Keratinocyte (primary cell): ENCODE data around the gene CDK14. TPM values are rescaled to one million over a fixed set of nuclear protein-coding genes. Genes with fewer than 3 reads are reported as not detected.

ENCODE experiments used
- DNase-seq: peaks from one replicate; pipeline ENCODE4 v3.0.0-alpha.2; 2011; ENCODE audit warnings: low read depth, missing footprints, low spot score
- FAIRE-seq: peaks from 2 replicates; lab custom pipeline; 2011; peaks lifted over from hg19 to GRCh38; lab: Jason Lieb, UNC
- H2AFZ ChIP-seq: 2 replicates; pipeline ENCODE4 v1.6.0; 2012; ENCODE audit warnings: low read length, control low read depth, inconsistent platforms; ENCODE audit not compliant: control insufficient read depth
- H3K27ac ChIP-seq: 2 replicates; pipeline ENCODE4 v1.5.1; 2011; ENCODE audit warnings: low read length; ENCODE audit not compliant: control insufficient read depth, insufficient read depth
- H3K27me3 ChIP-seq: 3 replicates; pipeline ENCODE4 v1.6.0; 2011; ENCODE audit warnings: low read length; ENCODE audit not compliant: control insufficient read depth, insufficient read depth; ENCODE audit errors: extremely low read depth
- H3K36me3 ChIP-seq, 2 experiments: 2 replicates in 1 of 2; 3 replicates in 1 of 2; pipeline ENCODE4 v1.5.1; 2011; ENCODE audit warnings: low read length in 2 of 2, mild to moderate bottlenecking in 1 of 2; ENCODE audit not compliant: control insufficient read depth in 2 of 2, insufficient read depth in 2 of 2; ENCODE audit errors: extremely low read depth in 1 of 2
- H3K4me1 ChIP-seq: 3 replicates; pipeline ENCODE4 v1.5.1; 2011; ENCODE audit warnings: low read length; ENCODE audit not compliant: control insufficient read depth, insufficient read depth; ENCODE audit errors: extremely low read depth
- H3K4me2 ChIP-seq: 3 replicates; pipeline ENCODE4 v1.6.0; 2011; ENCODE audit warnings: low read depth, low read length; ENCODE audit not compliant: control insufficient read depth, insufficient read depth; ENCODE audit errors: extremely low read depth
- H3K4me3 ChIP-seq, 3 experiments: fragments of 200-600 bp in 1 of 3; sonication (generic) in 1 of 3; 2 replicates in 2 of 3; 3 replicates in 1 of 3; pipeline ENCODE4 v1.5.1; 2011 to 2016; ENCODE audit warnings: low read length in 3 of 3, mild to moderate bottlenecking in 3 of 3, control low read depth in 2 of 3, inconsistent platforms in 1 of 3, low read depth in 1 of 3, mixed read lengths in 1 of 3, mixed run types in 1 of 3, moderate library complexity in 1 of 3; ENCODE audit not compliant: control insufficient read depth in 2 of 3, insufficient read depth in 2 of 3; ENCODE audit errors: extremely low read depth in 1 of 3
- H3K79me2 ChIP-seq: 2 replicates; pipeline ENCODE4 v1.6.0; 2012; ENCODE audit warnings: low read length; ENCODE audit not compliant: control insufficient read depth, insufficient read depth
- H3K9ac ChIP-seq: 3 replicates; pipeline ENCODE4 v1.6.0; 2011; ENCODE audit warnings: low read length; ENCODE audit not compliant: control insufficient read depth, insufficient read depth; ENCODE audit errors: extremely low read depth
- H3K9me1 ChIP-seq: 3 replicates; pipeline ENCODE4 v1.6.0; 2011; ENCODE audit warnings: low read length; ENCODE audit not compliant: control insufficient read depth, insufficient read depth; ENCODE audit errors: extremely low read depth
- H3K9me3 ChIP-seq: 2 replicates; pipeline ENCODE4 v1.5.1; 2012; ENCODE audit warnings: low read depth, low read length; ENCODE audit not compliant: control insufficient read depth
- H4K20me1 ChIP-seq: 3 replicates; pipeline ENCODE4 v1.6.0; 2011; ENCODE audit warnings: low read length; ENCODE audit not compliant: control insufficient read depth, insufficient read depth; ENCODE audit errors: extremely low read depth
- CTCF ChIP-seq, 3 experiments: IDR thresholded peaks in 1 of 3; conservative IDR thresholded peaks in 1 of 3; optimal IDR thresholded peaks in 1 of 3; 2 replicates in 2 of 3; 3 replicates in 1 of 3; pipeline versions ENCODE3 to v1.5.1; 2011; ENCODE audit warnings: low read length in 3 of 3, mild to moderate bottlenecking in 3 of 3, moderate library complexity in 2 of 3, control low read depth in 1 of 3, inconsistent platforms in 1 of 3; ENCODE audit not compliant: insufficient read depth in 2 of 3; ENCODE audit errors: extremely low read depth in 1 of 3
- EZH2 ChIP-seq: IDR thresholded peaks from one replicate; pipeline ENCODE4 v1.6.1; 2012; ENCODE audit warnings: inconsistent platforms, mild to moderate bottlenecking, low read length, moderate library complexity
- dilution Hi-C: fragments of 300-500 bp; cut with MboI; formaldehyde crosslinking; loops from one replicate; pipeline ENCODE4 v1.7.0; 2020; ENCODE audit warnings: low sequenced_read_pairs; ENCODE audit not compliant: extremely low pct_ligation_motif_present
- polyA plus RNA-seq, 5 experiments: library from polyadenylated mRNA; depleted of rRNA in 3 of 5; stranded (reverse) in 3 of 5; stranded (forward) in 1 of 5; unstranded in 1 of 5; fragments of >200 nt; gene quantifications; 1 replicate in 1 of 5; 2 replicates in 3 of 5; 3 replicates in 1 of 5; pipeline versions ENCODE4 v1.2.1 to v1.2.3, GENCODE V29; 2011 to 2012; ENCODE audit warnings: missing spikeins in 2 of 5, low read depth in 1 of 5, low replicate concordance in 1 of 5

CDK14 gene
- polyA plus RNA-seq, 1 donor (not counting 4 experiments of a cell fraction or from before 2014, with no cell fraction given), result 4.0 TPM

DNA sequence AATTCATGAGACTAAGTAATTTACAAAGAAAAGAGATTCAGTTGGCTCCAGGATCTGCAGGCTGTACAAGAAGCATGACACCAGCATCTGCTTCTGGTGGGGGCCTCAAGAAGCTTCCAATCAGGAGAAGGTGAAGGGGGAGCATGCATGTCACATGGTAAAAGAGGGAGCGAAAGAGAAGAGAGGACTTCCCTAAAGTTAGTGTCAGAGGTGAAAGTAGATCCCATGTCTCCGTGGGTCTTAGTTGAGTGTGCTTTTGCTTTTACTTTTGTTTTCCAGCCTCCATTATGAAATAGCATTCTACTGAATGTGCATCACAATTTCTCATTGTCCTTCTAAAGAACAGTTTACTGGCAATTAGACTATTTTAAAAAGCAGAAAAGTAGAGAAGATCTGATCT lies 454.6 kb downstream of the CDK14 start:
- no peaks in the 10 kb centered on the region for H3K79me2 ChIP-seq
- H3K9me1 ChIP-seq, result no peaks in the 10 kb centered on the region
- dilution Hi-C loops, result no loop called here
- H3K4me3 ChIP-seq, result no peak overlapping the region
- H2AFZ ChIP-seq, result no peak overlapping the region
- no peak overlapping the region for H3K9ac ChIP-seq
- H3K4me1 ChIP-seq, result no peaks in the 10 kb centered on the region
- TF ChIP-seq EZH2 (no peak), CTCF (optimal IDR thresholded peaks at IDR 0.05 in 1 of 3, IDR thresholded peaks at IDR 0.05 in 1 of 3, conservative IDR thresholded peaks at IDR 0.05 in 1 of 3; ENCODE audit: extremely low read depth in 1 of 3, insufficient read depth in 2 of 3, low read length in 3 of 3) (no peak)
- DNase-seq (no peak), FAIRE-seq (no peak)
- H3K9me3 ChIP-seq, result no peaks in the 10 kb centered on the region
- no peak overlapping the region for H3K4me2 ChIP-seq
- H3K36me3 ChIP-seq, result no peaks in the 10 kb centered on the region
- no peaks in the 10 kb centered on the region for H3K27me3 ChIP-seq
- H3K27ac ChIP-seq, result no peak overlapping the region
- H4K20me1 ChIP-seq, result no peaks in the 10 kb centered on the region

GRCh38 chr7:91051966-91052365 lies 455.8 kb downstream of the CDK14 start:
- DNase-seq (no peak), FAIRE-seq (no peak)
- Histone ChIP-seq H3K4me2 (no peak overlapping the region), H3K4me1 (no peaks in the 10 kb centered on the region), H3K27me3 (no peaks in the 10 kb centered on the region), H2AFZ (no peak overlapping the region), H3K4me3 (no peak overlapping the region), H3K79me2 (no peaks in the 10 kb centered on the region), H3K27ac (no peak overlapping the region), H4K20me1 (no peaks in the 10 kb centered on the region), H3K9me3 (no peaks in the 10 kb centered on the region), H3K36me3 (no peaks in the 10 kb centered on the region), H3K9ac (no peak overlapping the region), H3K9me1 (no peaks in the 10 kb centered on the region)
- dilution Hi-C loops, result no loop called here
- TF ChIP-seq CTCF (optimal IDR thresholded peaks at IDR 0.05 in 1 of 3, IDR thresholded peaks at IDR 0.05 in 1 of 3, conservative IDR thresholded peaks at IDR 0.05 in 1 of 3; ENCODE audit: extremely low read depth in 1 of 3, insufficient read depth in 2 of 3, low read length in 3 of 3) (no peak), EZH2 (no peak)
